CD14-positive monocyte (primary cell): ENCODE results near the gene GRK2. TPM values are rescaled to one million over a fixed set of nuclear protein-coding genes. Genes with fewer than 3 reads are reported as not detected.
A peak's percentile ranks its signal among the peaks of the same experiment; 100 is the strongest.

Experiments
- DNase-seq, 3 donors: peaks; one replicate each; pipeline ENCODE4 v3.0.0-alpha.2; 2011 to 2022
- H2AFZ ChIP-seq: 2 replicates; pipeline ENCODE4 v1.6.0; 2012; ENCODE audit warnings: mild to moderate bottlenecking, low read depth, low read length, inconsistent platforms; ENCODE audit not compliant: insufficient read depth, poor library complexity, severe bottlenecking
- H3K27ac ChIP-seq, 2 donors: 1 replicate in 1 of 2; 2 replicates in 1 of 2; pipeline ENCODE4 v1.5.1; 2012 to 2013; ENCODE audit warnings: low read length in 2 of 2, control low read depth in 1 of 2, inconsistent platforms in 1 of 2, low read depth in 1 of 2, mild to moderate bottlenecking in 1 of 2
- H3K27me3 ChIP-seq, 2 donors: one replicate each; pipeline versions ENCODE4 v1.6.0 to v1.6.1; 2011 to 2013; ENCODE audit warnings: low read length in 2 of 2; ENCODE audit not compliant: control insufficient read depth in 2 of 2, insufficient read depth in 2 of 2
- H3K36me3 ChIP-seq, 2 donors: replicated peaks in 1 of 2; 1 replicate in 1 of 2; 2 replicates in 1 of 2; pipeline versions ENCODE4 v1.5.1 to v1.6.1; 2012 to 2013; ENCODE audit warnings: low read length in 2 of 2, control low read depth in 1 of 2, inconsistent platforms in 1 of 2, mild to moderate bottlenecking in 1 of 2; ENCODE audit not compliant: insufficient read depth in 2 of 2, control insufficient read depth in 1 of 2
- H3K4me1 ChIP-seq, 2 donors: 1 replicate in 1 of 2; 2 replicates in 1 of 2; pipeline versions ENCODE4 v1.5.1 to v1.6.1; 2012 to 2013; ENCODE audit warnings: low read length in 2 of 2, control low read depth in 1 of 2, inconsistent platforms in 1 of 2, mild to moderate bottlenecking in 1 of 2, moderate library complexity in 1 of 2; ENCODE audit not compliant: insufficient read depth in 2 of 2, control insufficient read depth in 1 of 2
- H3K4me2 ChIP-seq: replicated peaks from 2 replicates; pipeline ENCODE3; 2012; ENCODE audit warnings: low read length, moderate library complexity, mild to moderate bottlenecking; ENCODE audit not compliant: poor library complexity, severe bottlenecking; ENCODE audit errors: extremely low read depth
- H3K4me3 ChIP-seq, 3 experiments: fragments of 200-600 bp in 1 of 3; sonication (generic) in 1 of 3; replicated peaks in 1 of 3; 1 replicate in 2 of 3; 2 replicates in 1 of 3; pipeline ENCODE4 v1.5.1; 2011 to 2013; ENCODE audit warnings: low read length in 3 of 3, mild to moderate bottlenecking in 3 of 3, control low read depth in 2 of 3, low read depth in 2 of 3, inconsistent platforms in 1 of 3, moderate library complexity in 1 of 3
- H3K79me2 ChIP-seq: 2 replicates; pipeline ENCODE4 v1.6.0; 2012; ENCODE audit warnings: mild to moderate bottlenecking, control low read depth, inconsistent platforms, low read length, moderate library complexity; ENCODE audit not compliant: insufficient read depth
- H3K9ac ChIP-seq: 2 replicates; pipeline ENCODE4 v1.6.0; 2017; ENCODE audit warnings: low read length, mild to moderate bottlenecking; ENCODE audit not compliant: insufficient read depth, poor library complexity, severe bottlenecking
- H3K9me3 ChIP-seq, 2 donors: replicated peaks in 1 of 2; 1 replicate in 1 of 2; 2 replicates in 1 of 2; pipeline versions ENCODE4 v1.5.1 to v1.6.1; 2012 to 2013; ENCODE audit warnings: low read length in 2 of 2, control low read depth in 1 of 2; ENCODE audit not compliant: control insufficient read depth in 1 of 2, insufficient read depth in 1 of 2
- H4K20me1 ChIP-seq: 2 replicates; pipeline ENCODE4 v1.6.0; 2012; ENCODE audit warnings: mild to moderate bottlenecking, low read length, control low read depth, moderate library complexity; ENCODE audit not compliant: insufficient read depth
- H3K27ac Mint-ChIP-seq, 7 donors: one replicate each; pipeline ENCODE4 v1.8.0; 2020; ENCODE audit warnings: mild to moderate bottlenecking in 7 of 7, mixed read lengths in 7 of 7, moderate library complexity in 6 of 7, inconsistent platforms in 2 of 7
- H3K27me3 Mint-ChIP-seq, 3 donors: one replicate each; pipeline ENCODE4 v1.8.0; 2021 to 2022; ENCODE audit warnings: low read depth in 3 of 3, mild to moderate bottlenecking in 3 of 3, mixed read lengths in 3 of 3, moderate library complexity in 3 of 3, inconsistent platforms in 1 of 3
- H3K36me3 Mint-ChIP-seq, 2 donors: one replicate each; pipeline ENCODE4 v1.8.0; 2020; ENCODE audit warnings: mixed read lengths in 2 of 2, inconsistent platforms in 1 of 2, mild to moderate bottlenecking in 1 of 2
- H3K4me1 Mint-ChIP-seq: one replicate; pipeline ENCODE4 v1.8.0; 2020; ENCODE audit warnings: mild to moderate bottlenecking, mixed read lengths
- H3K4me3 Mint-ChIP-seq, 2 donors: one replicate each; pipeline ENCODE4 v1.8.0; 2020; ENCODE audit warnings: mild to moderate bottlenecking in 2 of 2, mixed read lengths in 2 of 2, moderate library complexity in 1 of 2
- H3K9me3 Mint-ChIP-seq, 7 donors: one replicate each; pipeline ENCODE4 v1.8.0; 2020 to 2022; ENCODE audit warnings: mixed read lengths in 7 of 7, mild to moderate bottlenecking in 6 of 7, moderate library complexity in 6 of 7, inconsistent platforms in 2 of 7
- WGBS: methylation state at CpG from one replicate; pipeline ENCODE4 v1.1.5; 2013; ENCODE audit warnings: missing lambda C conversion rate; ENCODE audit not compliant: insufficient coverage; 5-methylcytosine and 5-hydroxymethylcytosine counted together
- intact Hi-C, 2 donors: fragments of 100-400 bp; cut with micrococcal nuclease; formaldehyde crosslinking; loops; one replicate each; pipeline versions ENCODE4 v1.15.0 to v1.15.1; 2023
- polyA plus RNA-seq, 3 donors: library from polyadenylated mRNA; depleted of rRNA in 1 of 3; unstranded in 2 of 3; stranded (reverse) in 1 of 3; fragments of 300-500 nt in 2 of 3; fragments of >200 nt in 1 of 3; fragmentation: Illumina TruSeq in 2 of 3; gene quantifications; 1 replicate in 2 of 3; 2 replicates in 1 of 3; pipeline ENCODE4 v1.2.3, GENCODE V29; 2012 to 2021
- TF ChIP-seq, protein P1 (sequence below): fragments of 200-600 bp; IDR thresholded peaks from one replicate; pipeline ENCODE4 v1.8.0; 2022; ENCODE audit warnings: antibody characterized with exemption, mild to moderate bottlenecking

Gene GRK2
- polyA plus RNA-seq, 3 donors: 34.9 to 777 (median 43.0) TPM

DNA sequence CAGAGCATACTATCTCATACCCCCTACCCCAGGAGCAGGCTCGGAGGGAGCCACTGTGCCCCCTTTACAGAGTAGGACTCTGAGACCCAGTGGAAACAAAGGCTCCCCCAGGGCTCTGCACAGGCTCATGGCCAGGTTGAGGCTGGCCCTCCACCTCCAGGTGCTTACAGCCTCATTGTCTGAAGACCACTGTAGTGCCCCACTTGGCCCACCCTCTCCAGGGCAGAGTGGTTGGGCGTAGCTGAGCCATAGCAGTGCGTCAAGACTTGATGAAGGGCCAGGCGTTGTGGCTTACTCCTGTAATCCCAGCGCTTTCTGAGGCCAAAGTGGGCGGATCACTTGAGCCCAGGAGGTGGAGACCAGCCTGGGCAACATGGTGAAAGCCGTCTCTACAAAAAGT, 24.5 kb downstream of the GRK2 start:
- DNase-seq: no peak
- Mint-ChIP-seq H3K27ac (peak overlapping the region in 6 of 7 donors; percentile 35 to 89 (median 68)), H3K9me3 (peaks cover 0 to 9% (median 8%) of the 10 kb centered on the region in 7 donors), H3K4me1 (peaks cover 66% of the 10 kb centered on the region), H3K27me3 (peaks cover 0 to 5% (median 1%) of the 10 kb centered on the region in 3 donors), H3K4me3 (peak overlapping the region in 1 of 2 donors; percentile 45), H3K36me3 (peaks cover 62 to 81% of the 10 kb centered on the region in 2 donors)
- peak overlapping the region in 1 of 3 experiments; percentile 82 for H3K4me3 ChIP-seq
- peaks cover 68 to 82% of the 10 kb centered on the region in 2 donors for H3K4me1 ChIP-seq
- no peak overlapping the region for H3K9ac ChIP-seq
- no peak overlapping the region for H2AFZ ChIP-seq
- H3K4me2 ChIP-seq: peak overlapping the region; percentile 80
- H3K36me3 ChIP-seq: peaks cover 62 to 68% of the 10 kb centered on the region in 2 donors
- 76% methylated on average over 7 of the region's 7 CpGs for WGBS
- H3K79me2 ChIP-seq: peaks cover 87% of the 10 kb centered on the region
- intact Hi-C loops: no loop called here
- TF ChIP-seq, protein P1, sequence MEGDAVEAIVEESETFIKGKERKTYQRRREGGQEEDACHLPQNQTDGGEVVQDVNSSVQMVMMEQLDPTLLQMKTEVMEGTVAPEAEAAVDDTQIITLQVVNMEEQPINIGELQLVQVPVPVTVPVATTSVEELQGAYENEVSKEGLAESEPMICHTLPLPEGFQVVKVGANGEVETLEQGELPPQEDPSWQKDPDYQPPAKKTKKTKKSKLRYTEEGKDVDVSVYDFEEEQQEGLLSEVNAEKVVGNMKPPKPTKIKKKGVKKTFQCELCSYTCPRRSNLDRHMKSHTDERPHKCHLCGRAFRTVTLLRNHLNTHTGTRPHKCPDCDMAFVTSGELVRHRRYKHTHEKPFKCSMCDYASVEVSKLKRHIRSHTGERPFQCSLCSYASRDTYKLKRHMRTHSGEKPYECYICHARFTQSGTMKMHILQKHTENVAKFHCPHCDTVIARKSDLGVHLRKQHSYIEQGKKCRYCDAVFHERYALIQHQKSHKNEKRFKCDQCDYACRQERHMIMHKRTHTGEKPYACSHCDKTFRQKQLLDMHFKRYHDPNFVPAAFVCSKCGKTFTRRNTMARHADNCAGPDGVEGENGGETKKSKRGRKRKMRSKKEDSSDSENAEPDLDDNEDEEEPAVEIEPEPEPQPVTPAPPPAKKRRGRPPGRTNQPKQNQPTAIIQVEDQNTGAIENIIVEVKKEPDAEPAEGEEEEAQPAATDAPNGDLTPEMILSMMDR: no peak
- H4K20me1 ChIP-seq: peaks cover 69% of the 10 kb centered on the region
- H3K27me3 ChIP-seq: no peaks in the 10 kb centered on the region
- H3K27ac ChIP-seq: peak overlapping the region; percentile 32 to 74
- peaks cover 1 to 6% of the 10 kb centered on the region in 2 donors for H3K9me3 ChIP-seq

DNA sequence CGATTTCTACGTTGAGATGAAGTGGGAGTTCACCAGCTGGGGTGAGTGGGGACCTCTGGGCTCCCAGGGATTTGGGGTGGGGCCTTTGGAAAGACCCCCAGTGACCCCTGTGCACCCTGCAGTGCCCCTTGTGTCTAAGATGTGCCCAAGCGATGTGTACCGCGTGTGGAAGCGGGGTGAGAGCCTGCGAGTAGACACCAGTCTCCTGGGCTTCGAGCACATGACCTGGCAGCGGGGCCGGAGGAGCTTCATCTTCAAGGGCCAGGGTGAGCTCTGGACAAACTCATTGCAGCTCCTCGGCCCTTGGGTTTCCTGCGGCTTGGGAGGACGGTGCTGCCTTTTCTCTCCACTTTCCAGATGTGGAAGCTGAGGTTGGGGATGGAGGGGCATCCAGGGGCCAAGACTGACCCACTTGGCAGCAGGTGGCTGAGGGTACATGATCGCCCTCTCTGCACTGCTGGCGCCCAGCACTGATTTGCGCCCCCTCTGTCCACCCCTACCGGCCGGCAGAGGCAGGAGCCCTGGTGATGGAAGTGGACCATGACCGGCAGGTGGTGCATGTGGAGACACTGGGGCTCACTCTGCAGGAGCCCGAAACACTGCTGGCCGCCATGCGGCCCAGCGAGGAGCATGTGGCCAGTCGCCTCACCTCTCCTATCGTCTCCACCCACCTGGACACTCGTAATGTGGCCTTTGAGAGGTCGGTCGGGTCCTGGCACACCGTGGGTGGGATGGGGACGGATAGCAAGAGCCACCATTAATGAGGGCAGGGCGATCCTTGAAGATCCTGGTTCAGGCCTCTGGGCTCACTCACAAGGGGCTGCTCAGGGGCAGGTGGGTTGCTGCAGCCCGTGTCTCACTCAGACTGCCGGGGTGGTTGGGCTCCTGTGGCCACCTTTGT, 25.5 kb downstream of the GRK2 start:
- H3K4me3 ChIP-seq: peak overlapping the region in 1 of 3 experiments; percentile 82
- intact Hi-C loops: no loop called here
- Mint-ChIP-seq H3K36me3 (peaks cover 67 to 84% of the 10 kb centered on the region in 2 donors), H3K4me1 (peaks cover 63% of the 10 kb centered on the region), H3K27ac (peak overlapping the region; percentile 45 to 87 (median 70)), H3K27me3 (peaks cover 0 to 5% (median 1%) of the 10 kb centered on the region in 3 donors), H3K4me3 (peak overlapping the region in 1 of 2 donors; percentile 45), H3K9me3 (peaks cover 3 to 15% (median 8%) of the 10 kb centered on the region in 7 donors)
- H3K27me3 ChIP-seq: no peaks in the 10 kb centered on the region
- peaks cover 75% of the 10 kb centered on the region for H4K20me1 ChIP-seq
- peak overlapping the region; percentile 17 to 74 for H3K27ac ChIP-seq
- TF ChIP-seq, protein P1: no peak
- no peak for DNase-seq
- H3K9ac ChIP-seq: no peak overlapping the region
- peaks cover 3 to 6% of the 10 kb centered on the region in 2 donors for H3K9me3 ChIP-seq
- no peak overlapping the region for H2AFZ ChIP-seq
- peaks cover 69 to 70% of the 10 kb centered on the region in 2 donors for H3K36me3 ChIP-seq
- 92% methylated on average over 27 of the region's 33 CpGs for WGBS
- peaks cover 87% of the 10 kb centered on the region for H3K79me2 ChIP-seq
- H3K4me2 ChIP-seq: peak overlapping the region; percentile 12
- peaks cover 58 to 73% of the 10 kb centered on the region in 2 donors for H3K4me1 ChIP-seq
